Stimulated activated CD8-positive, alpha-beta memory T cell treated with anti-CD3 and anti-CD28 coated beads, Interleukin-7, amount 100 ng/mL, for 1 hour (primary cell): Measurements from ENCODE around the gene THRB.

Experiments
- DNase-seq, 2 donors: peaks; one replicate each; pipeline ENCODE4 v3.0.0-alpha.2; 2020; ENCODE audit warnings: low read depth in 2 of 2

THRB gene

DNA sequence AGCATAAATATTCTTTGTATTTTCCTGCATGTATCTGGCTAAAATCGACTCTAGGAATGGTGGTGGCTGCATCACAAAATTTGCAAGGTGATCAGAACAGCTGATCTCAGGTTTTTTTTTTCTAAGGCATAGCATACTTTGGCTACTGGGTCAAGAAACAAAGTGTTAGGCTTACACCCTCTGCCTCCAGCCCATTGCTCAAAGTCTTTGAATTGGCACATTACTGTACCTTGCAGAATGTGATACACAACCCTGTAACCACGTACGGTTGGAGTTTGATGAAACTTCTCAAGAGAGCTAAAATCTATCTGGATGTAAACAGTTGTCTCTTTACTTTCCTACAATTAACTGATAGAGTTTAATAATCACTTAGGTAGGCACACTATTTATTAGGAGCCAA is 188.1 kb downstream of the THRB start:
- no peak for DNase-seq

- no peak for DNase-seq
Observed at GRCh38 chr3:24305795-24306467, 188.7 kb downstream of the THRB start.

GRCh38 chr3:24303057-24303754 is 191.4 kb downstream of the THRB start:
- no peak for DNase-seq

- DNase-seq = no peak
Observed at GRCh38 chr3:24302396-24302795, 192.3 kb downstream of the THRB start.

DNA sequence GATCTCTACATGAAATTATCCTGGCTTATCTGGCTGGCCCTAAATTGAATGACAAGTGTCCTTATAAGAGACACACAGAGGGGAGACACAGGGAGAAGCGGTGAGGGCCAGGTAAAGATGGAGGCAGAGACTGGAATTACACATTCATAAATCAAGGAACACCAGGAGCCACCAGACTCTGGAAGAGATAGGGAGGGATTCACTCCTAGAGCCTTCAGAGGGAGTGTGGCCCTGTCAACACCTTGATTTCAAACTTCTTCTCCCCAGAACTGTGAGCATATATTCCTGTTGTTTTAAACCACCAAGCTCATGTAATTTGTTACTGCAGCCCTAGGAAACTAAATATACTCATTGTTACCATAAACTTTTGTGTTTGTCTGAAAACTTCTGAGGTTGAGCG is 193.7 kb downstream of the THRB start:
- DNase-seq = no peak

- no peak for DNase-seq
Observed at GRCh38 chr3:24299806-24300626, 194.6 kb downstream of the THRB start.

GRCh38 chr3:24299246-24299805 is 195.3 kb downstream of the THRB start:
- no peak for DNase-seq

- no peak for DNase-seq
Observed at GRCh38 chr3:24296441-24297205, 198.0 kb downstream of the THRB start.

- DNase-seq = no peak
Observed at GRCh38 chr3:24294150-24294549, 200.5 kb downstream of the THRB start.

DNA sequence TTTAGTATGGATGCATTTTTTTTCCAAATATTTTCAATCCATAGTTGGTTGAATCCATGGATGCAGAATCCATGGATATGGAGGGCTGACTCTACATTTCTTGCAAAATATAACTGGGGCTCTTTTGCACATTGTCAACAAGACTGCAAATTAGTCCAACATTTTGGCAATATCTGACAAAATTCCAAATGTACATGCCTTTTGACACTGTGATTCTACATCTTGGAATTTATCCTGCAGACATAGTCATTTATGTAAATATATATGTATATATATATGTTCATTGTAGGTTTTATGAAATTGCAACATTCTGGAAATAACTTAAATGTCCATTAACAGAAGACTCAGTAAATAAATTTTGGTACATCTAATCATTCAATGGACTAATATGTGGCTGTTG is 203.0 kb downstream of the THRB start:
- no peak for DNase-seq

DNA sequence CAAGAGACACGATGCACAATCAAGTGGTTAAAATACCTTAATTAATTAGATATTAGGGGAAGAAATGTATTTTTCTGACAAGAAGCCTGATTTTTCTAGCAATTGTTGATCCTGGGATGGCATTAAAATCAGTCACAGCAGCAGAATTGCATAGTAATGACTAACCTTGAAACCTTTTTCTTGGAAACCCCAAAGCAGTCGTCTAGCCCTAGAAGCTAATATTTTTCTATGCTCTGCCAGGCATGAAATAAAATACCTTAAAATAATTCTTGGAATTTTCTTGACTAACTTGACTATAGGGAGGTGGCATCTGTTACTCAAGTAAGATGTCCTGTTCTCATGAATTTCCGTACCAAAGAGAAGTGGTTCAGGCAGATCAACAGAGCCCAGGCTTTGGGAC is 204.1 kb downstream of the THRB start:
- DNase-seq = no peak

DNA sequence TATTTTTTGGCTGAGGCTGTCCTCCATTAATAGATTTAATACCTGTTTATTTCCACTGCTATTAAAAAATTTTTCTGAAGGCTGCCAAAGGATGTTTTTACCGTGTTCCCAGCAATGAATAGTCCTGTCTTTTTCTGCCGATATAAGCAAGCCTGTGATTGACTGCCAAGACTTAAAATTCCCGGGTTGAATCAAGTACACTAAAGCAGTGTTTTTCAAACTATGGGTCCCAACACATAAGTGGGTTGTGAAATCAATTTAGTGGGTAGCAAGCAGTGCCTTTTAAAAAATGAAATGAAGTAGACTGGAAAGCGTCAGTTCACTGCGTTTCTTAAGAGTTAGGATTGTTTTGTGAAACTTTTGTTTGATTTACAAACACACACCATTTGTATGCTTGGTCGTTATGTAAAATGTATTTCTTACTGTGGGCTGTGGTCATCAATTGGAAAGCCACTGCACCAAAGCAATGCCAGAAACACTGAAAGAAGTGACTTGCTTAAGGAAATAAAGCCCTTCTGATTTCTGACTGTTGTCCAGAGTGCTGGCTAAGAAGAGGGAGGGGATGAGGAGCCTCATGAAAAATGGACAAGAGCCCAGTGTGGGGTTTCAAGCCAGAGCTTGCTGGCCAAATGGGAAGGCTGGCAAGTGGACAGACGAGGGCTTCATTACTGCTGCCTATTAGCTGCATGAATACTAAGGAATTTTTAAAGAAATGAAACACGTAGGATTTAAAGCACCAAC is 206.0 kb downstream of the THRB start:
- no peak for DNase-seq

DNA sequence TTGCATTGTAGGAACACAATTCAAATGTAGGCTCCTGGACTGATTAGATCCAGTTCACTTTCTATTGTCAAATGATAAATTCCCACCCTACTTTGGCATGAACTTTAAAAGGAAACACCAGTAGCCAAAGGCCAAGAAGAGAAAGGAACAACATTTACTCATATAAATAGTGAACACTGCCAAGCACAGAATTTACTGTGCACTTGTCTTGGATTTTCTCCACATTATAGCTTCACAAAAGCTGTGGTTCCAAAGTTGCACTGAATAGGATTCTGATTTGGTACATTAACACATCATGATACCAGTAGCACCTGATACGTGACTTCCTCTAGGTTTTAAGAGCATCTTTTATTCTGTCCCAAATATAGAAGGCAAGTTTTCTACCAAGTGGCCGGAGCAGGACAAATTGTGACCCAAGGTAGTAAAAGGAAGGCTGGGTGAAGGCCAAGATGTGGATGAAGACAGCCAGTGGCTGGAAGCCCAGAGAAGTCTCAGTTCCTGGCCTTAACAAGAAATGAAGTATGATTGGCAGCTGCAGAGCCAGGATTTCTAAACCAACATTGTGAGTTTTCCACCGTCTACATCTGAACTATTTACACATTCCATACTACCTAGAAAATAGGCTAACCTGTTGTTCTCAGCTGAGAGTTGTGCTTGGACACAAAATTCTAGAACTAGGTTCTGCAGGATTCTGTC is 206.7 kb downstream of the THRB start:
- no peak for DNase-seq

DNA sequence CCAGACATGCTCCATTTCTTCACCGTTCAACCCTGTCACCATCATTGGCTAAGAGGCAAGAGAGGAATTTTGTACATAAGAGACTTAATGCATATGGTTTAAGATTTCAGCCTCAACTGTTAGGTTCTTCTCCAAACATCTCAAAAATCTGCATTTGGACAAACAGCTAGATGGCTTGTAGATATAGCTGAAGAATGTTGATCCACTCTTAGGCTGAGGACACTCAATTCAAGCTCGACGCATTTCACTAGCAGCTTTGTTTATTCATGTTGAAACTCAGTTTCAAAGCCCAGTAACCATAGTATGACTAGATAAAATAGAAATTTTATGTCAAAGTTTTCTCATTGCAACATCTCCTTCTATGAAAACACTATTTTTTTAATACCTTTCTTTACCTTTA is 208.2 kb downstream of the THRB start:
- no peak for DNase-seq

- no peak for DNase-seq
Observed at GRCh38 chr3:24278543-24278942, 216.1 kb downstream of the THRB start.

- DNase-seq = no peak
Observed at GRCh38 chr3:24273491-24273890, 221.2 kb downstream of the THRB start.

GRCh38 chr3:24272875-24273274 is 221.8 kb downstream of the THRB start:
- DNase-seq = no peak

- no peak for DNase-seq
Observed at GRCh38 chr3:24272408-24272807, 222.2 kb downstream of the THRB start.

- DNase-seq = no peak
Observed at GRCh38 chr3:24271228-24271627, 223.4 kb downstream of the THRB start.

- no peak for DNase-seq
Observed at GRCh38 chr3:24270744-24271143, 223.9 kb downstream of the THRB start.
